BE2C (cell line): ENCODE measurements around the gene UBAP1L. TPM values are rescaled to one million over a fixed set of nuclear protein-coding genes. Genes with fewer than 3 reads are reported as not detected.

Experiments
- DNase-seq: peaks from one replicate; pipeline ENCODE4 v3.0.0-alpha.2; 2020
- H3K27me3 ChIP-seq: fragments of 250-450 bp; sonication (Bioruptor Pico); 2 replicates; pipeline ENCODE4 v1.5.1; 2020; ENCODE audit warnings: mild to moderate bottlenecking
- H3K36me3 ChIP-seq: fragments of 250-450 bp; sonication (Bioruptor Pico); 2 replicates; pipeline ENCODE4 v1.5.1; 2020; ENCODE audit warnings: mild to moderate bottlenecking
- H3K4me1 ChIP-seq: fragments of 250-450 bp; sonication (Bioruptor Pico); 2 replicates; pipeline ENCODE4 v1.5.1; 2020
- H3K4me3 ChIP-seq: 2 replicates; pipeline ENCODE4 v1.5.1; 2011; ENCODE audit warnings: low read depth, low read length
- H3K9me3 ChIP-seq: fragments of 250-450 bp; sonication (Bioruptor Pico); 2 replicates; pipeline ENCODE4 v1.5.1; 2020
- CTCF ChIP-seq: IDR thresholded peaks from 2 replicates; pipeline ENCODE4 v1.5.1; 2012; ENCODE audit warnings: mild to moderate bottlenecking, low read depth, low read length
- polyA plus RNA-seq: library from polyadenylated mRNA; unstranded; fragments of >200 nt; gene quantifications from one replicate; pipeline ENCODE4 v1.2.1, GENCODE V29; 2012; ENCODE audit warnings: low read depth, missing spikeins; ENCODE audit not compliant: insufficient read length, insufficient read depth

Gene UBAP1L
- 4.0 TPM for polyA plus RNA-seq

GRCh38 chr15:65115086-65115485, at the start of gene UBAP1L:
UBAP1L (minus strand) TSS chr15:65115200; CDS start chr15:65106215, 8,985 bp downstream.
- Histone ChIP-seq H3K9me3 (no peaks in the 10 kb centered on the region), H3K4me3 (no peak within 1 kb of the TSS), H3K36me3 (peaks cover 36% of the 10 kb centered on the region), H3K4me1 (no peaks in the 10 kb centered on the region), H3K27me3 (no peaks in the 10 kb centered on the region)
- TF ChIP-seq CTCF: no peak
- no peak for DNase-seq

- Histone ChIP-seq H3K27me3 (no peaks in the 10 kb centered on the region), H3K4me3 (no peak overlapping the region), H3K9me3 (no peaks in the 10 kb centered on the region), H3K4me1 (no peaks in the 10 kb centered on the region), H3K36me3 (peaks cover 11% of the 10 kb centered on the region)
- DNase-seq: no peak
- TF ChIP-seq CTCF: no peak
Observed at GRCh38 chr15:65164139-65164538, 49.1 kb upstream of the UBAP1L start.

GRCh38 chr15:65163041-65163440, 48.0 kb upstream of the UBAP1L start:
- no peak for TF ChIP-seq CTCF
- Histone ChIP-seq H3K9me3 (no peaks in the 10 kb centered on the region), H3K27me3 (no peaks in the 10 kb centered on the region), H3K4me3 (no peak overlapping the region), H3K4me1 (no peaks in the 10 kb centered on the region), H3K36me3 (peaks cover 17% of the 10 kb centered on the region)
- no peak for DNase-seq

GRCh38 chr15:65156692-65157091, 41.7 kb upstream of the UBAP1L start:
- Histone ChIP-seq H3K36me3 (peaks cover 63% of the 10 kb centered on the region), H3K9me3 (no peaks in the 10 kb centered on the region), H3K27me3 (no peaks in the 10 kb centered on the region), H3K4me1 (no peaks in the 10 kb centered on the region), H3K4me3 (no peak overlapping the region)
- DNase-seq: no peak
- no peak for TF ChIP-seq CTCF

GRCh38 chr15:65154720-65155119, 39.7 kb upstream of the UBAP1L start:
- TF ChIP-seq CTCF: no peak
- DNase-seq: no peak
- peaks cover 78% of the 10 kb centered on the region for H3K36me3 ChIP-seq
- no peaks in the 10 kb centered on the region for H3K27me3 ChIP-seq
- no peaks in the 10 kb centered on the region for H3K4me1 ChIP-seq
- H3K9me3 ChIP-seq: no peaks in the 10 kb centered on the region
- no peak overlapping the region for H3K4me3 ChIP-seq

GRCh38 chr15:65147902-65148301, 32.9 kb upstream of the UBAP1L start:
- Histone ChIP-seq H3K4me1 (no peaks in the 10 kb centered on the region), H3K4me3 (no peak overlapping the region), H3K9me3 (no peaks in the 10 kb centered on the region), H3K36me3 (peaks cover 33% of the 10 kb centered on the region), H3K27me3 (no peaks in the 10 kb centered on the region)
- no peak for TF ChIP-seq CTCF
- no peak for DNase-seq
